ENCODE results near the gene PRR30.
"Not testable (repeated sequence)": the region's sequence is repeated elsewhere in the genome, so short reads cannot be mapped to it uniquely, and the experiment has no call there.

GRCh38 chr2:27175781-27176180 lies 36.6 kb upstream of the PRR30 start:
- TF ChIP-seq CTCF, POLR2A, EP300 (IDR thresholded peaks at IDR 0.05): not testable (repeated sequence)

Measured in gastroesophageal sphincter (tissue), 3 donors.